Tibial nerve (tissue), 4 donors: Measurements from ENCODE around the gene MSL1. TPM values are rescaled to one million over a fixed set of nuclear protein-coding genes. Genes with fewer than 3 reads are reported as not detected.
"Not testable (repeated sequence)": the region's sequence is repeated elsewhere in the genome, so short reads cannot be mapped to it uniquely, and the experiment has no call there.

Experiments
- DNase-seq, 2 donors: peaks; one replicate each; pipeline ENCODE4 v3.0.0-alpha.2; 2019; ENCODE audit warnings: low spot score in 2 of 2
- H3K27ac ChIP-seq, 4 donors: fragments of 200-600 bp; sonication (generic) in 3 of 4; one replicate each; pipeline ENCODE4 v1.5.1; 2017 to 2019; ENCODE audit warnings: mild to moderate bottlenecking in 1 of 4
- H3K27me3 ChIP-seq, 2 donors: fragments of 200-600 bp; sonication (generic) in 1 of 2; one replicate each; pipeline versions ENCODE4 v1.5.1 to v1.6.0; 2017 to 2019
- H3K36me3 ChIP-seq, 3 donors: fragments of 200-600 bp; sonication (generic); one replicate each; pipeline ENCODE4 v1.5.1; 2018 to 2019
- H3K4me1 ChIP-seq, 4 donors: fragments of 200-600 bp; sonication (generic) in 3 of 4; one replicate each; pipeline ENCODE4 v1.5.1; 2017 to 2019
- H3K4me3 ChIP-seq, 4 donors: fragments of 200-600 bp; sonication (generic) in 3 of 4; one replicate each; pipeline ENCODE4 v1.5.1; 2017 to 2019; ENCODE audit warnings: mild to moderate bottlenecking in 1 of 4, moderate library complexity in 1 of 4
- H3K9me3 ChIP-seq, 4 donors: fragments of 200-600 bp; sonication (generic) in 3 of 4; one replicate each; pipeline ENCODE4 v1.5.1; 2017 to 2019
- CTCF ChIP-seq, 5 experiments: fragments of 200-600 bp in 3 of 5; fragments of 450-650 bp in 2 of 5; sonication (generic) in 3 of 5; IDR thresholded peaks; one replicate each; pipeline ENCODE4 v1.5.1; 2016 to 2019; ENCODE audit warnings: antibody characterized with exemption in 5 of 5, mild to moderate bottlenecking in 3 of 5, moderate library complexity in 2 of 5
- EP300 ChIP-seq, 2 donors: sonication (generic); formaldehyde crosslinking; IDR thresholded peaks; one replicate each; pipeline ENCODE4 v1.6.1; 2017; ENCODE audit warnings: antibody characterized with exemption in 2 of 2, mild to moderate bottlenecking in 1 of 2
- POLR2A ChIP-seq, 2 donors: fragments of 450-650 bp; IDR thresholded peaks; one replicate each; pipeline ENCODE4 v1.6.1; 2017; ENCODE audit warnings: antibody characterized with exemption in 2 of 2, mild to moderate bottlenecking in 2 of 2, moderate library complexity in 2 of 2
- WGBS, 2 donors: methylation state at CpG; one replicate each; pipeline ENCODE4 v1.1.5; 2018; 5-methylcytosine and 5-hydroxymethylcytosine counted together
- total RNA-seq, 4 donors: library from RNA; depleted of rRNA; stranded (reverse); fragments of >200 nt; gene quantifications; one replicate each; pipeline ENCODE4 v1.1.0, GENCODE V29; 2016

MSL1 gene
- total RNA-seq, 4 donors from 2014 or later, result 78.0 to 113 (median 107) TPM

DNA sequence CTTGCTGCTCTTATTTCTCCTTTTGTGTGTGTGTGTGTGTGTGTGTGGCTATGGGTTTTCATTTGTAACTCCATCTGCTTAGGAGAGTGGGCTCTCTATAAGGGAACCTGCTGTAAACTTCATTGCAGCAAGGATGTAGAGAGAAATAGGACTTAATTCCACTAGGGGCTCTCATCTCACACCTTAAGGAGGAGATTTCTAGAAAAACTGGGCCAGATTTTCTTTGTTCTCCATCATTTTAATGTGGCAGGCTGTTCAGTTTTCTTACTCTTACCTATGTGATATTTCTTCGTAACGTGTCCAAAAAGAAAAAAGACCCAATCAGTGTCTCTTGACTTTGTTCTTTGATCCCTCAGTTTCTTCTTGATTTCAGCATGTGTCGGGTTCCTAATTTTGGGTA lies 14.0 kb downstream of the MSL1 start:
- peaks cover 0 to 16% (median 11%) of the 10 kb centered on the region in 4 donors for H3K4me1 ChIP-seq
- no peak for TF ChIP-seq EP300 (IDR thresholded peaks at IDR 0.05)
- no peak for TF ChIP-seq CTCF (IDR thresholded peaks at IDR 0.05)
- TF ChIP-seq POLR2A (IDR thresholded peaks at IDR 0.05), result no peak
- peaks cover 0 to 72% (median 5%) of the 10 kb centered on the region in 3 donors for H3K36me3 ChIP-seq
- peak overlapping the region in 1 of 4 donors; percentile 44 for H3K27ac ChIP-seq
- no peaks in the 10 kb centered on the region for H3K27me3 ChIP-seq
- WGBS, 2 donors, result 87 to 89% methylated on average over 3 of the region's 3 CpGs
- no peak for DNase-seq
- no peak overlapping the region for H3K4me3 ChIP-seq
- no peaks in the 10 kb centered on the region for H3K9me3 ChIP-seq

GRCh38 chr17:40139566-40140058 lies 17.8 kb downstream of the MSL1 start:
- peaks cover 0 to 62% (median 0%) of the 10 kb centered on the region in 3 donors for H3K36me3 ChIP-seq
- no peaks in the 10 kb centered on the region for H3K9me3 ChIP-seq
- peak overlapping the region; percentile 98 to 99 (median 99) for H3K27ac ChIP-seq
- TF ChIP-seq EP300 (IDR thresholded peaks at IDR 0.05), result no peak
- TF ChIP-seq CTCF (IDR thresholded peaks at IDR 0.05), result no peak
- TF ChIP-seq POLR2A (IDR thresholded peaks at IDR 0.05), result no peak
- 11 to 13% methylated on average over 14 of the region's 14 CpGs for WGBS, 2 donors
- no peak for DNase-seq
- peaks cover 0 to 35% (median 20%) of the 10 kb centered on the region in 4 donors for H3K4me1 ChIP-seq
- H3K4me3 ChIP-seq, result peak overlapping the region; percentile 37 to 98 (median 90)
- peaks cover 0 to 2% of the 10 kb centered on the region in 2 donors for H3K27me3 ChIP-seq

DNA sequence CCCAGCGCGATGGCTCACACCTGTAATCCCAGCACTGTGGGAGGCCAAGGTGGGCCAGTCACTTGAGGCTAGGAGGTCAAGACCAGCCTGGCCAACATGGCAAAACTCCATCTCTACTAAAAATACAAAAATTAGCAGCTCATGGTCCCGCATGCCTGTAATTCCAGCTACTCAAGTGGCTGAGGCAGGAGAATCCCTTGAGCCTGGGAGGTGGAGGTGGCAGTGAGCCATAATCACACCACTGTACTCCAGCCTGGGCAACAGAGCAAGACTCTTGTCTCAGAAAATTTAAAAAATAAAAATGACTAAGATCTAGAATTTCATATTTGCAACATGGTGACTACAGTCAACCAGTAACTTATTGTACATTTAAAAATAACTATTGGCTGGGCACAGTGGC lies 21.4 kb downstream of the MSL1 start:
- not testable (repeated sequence) for H3K9me3 ChIP-seq, H3K27me3 ChIP-seq, H3K4me3 ChIP-seq, H3K27ac ChIP-seq, DNase-seq
- peaks cover 0 to 61% (median 20%) of the 10 kb centered on the region in 4 donors for H3K4me1 ChIP-seq
- H3K36me3 ChIP-seq, result peaks cover 0 to 62% (median 0%) of the 10 kb centered on the region in 3 donors
- WGBS, 2 donors, result 87 to 89% methylated on average over 3 of the region's 3 CpGs

DNA sequence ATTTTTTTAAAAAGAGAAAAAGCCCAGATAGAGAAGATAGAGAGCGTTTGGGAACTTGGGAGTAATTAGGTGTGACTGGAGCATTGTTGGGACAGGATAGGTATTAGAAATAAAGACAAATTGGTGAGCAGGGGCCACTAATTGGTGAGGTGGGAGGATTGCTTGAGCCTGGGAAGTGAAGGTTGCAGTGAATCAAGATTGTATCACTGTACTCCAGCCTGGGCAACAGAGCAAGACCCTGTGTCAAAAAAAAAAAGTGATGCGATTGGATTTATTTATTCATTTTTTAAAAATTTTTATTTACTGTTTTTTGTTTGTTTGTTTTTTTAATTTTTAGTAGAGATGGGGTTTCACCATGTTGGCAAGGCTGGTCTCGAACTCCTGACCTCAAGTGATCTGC lies 23.7 kb downstream of the MSL1 start:
- WGBS, 2 donors, result 90 to 91% methylated on average over 3 of the region's 3 CpGs
- TF ChIP-seq EP300 (IDR thresholded peaks at IDR 0.05) (no peak), CTCF (IDR thresholded peaks at IDR 0.05) (no peak), POLR2A (IDR thresholded peaks at IDR 0.05) (no peak)
- peaks cover 0 to 84% (median 0%) of the 10 kb centered on the region in 3 donors for H3K36me3 ChIP-seq
- peaks cover 0 to 2% of the 10 kb centered on the region in 2 donors for H3K27me3 ChIP-seq
- no peak overlapping the region for H3K27ac ChIP-seq
- H3K4me1 ChIP-seq, result peaks cover 0 to 58% (median 9%) of the 10 kb centered on the region in 4 donors
- H3K4me3 ChIP-seq, result no peak overlapping the region
- H3K9me3 ChIP-seq, result no peaks in the 10 kb centered on the region
- DNase-seq, result no peak

DNA sequence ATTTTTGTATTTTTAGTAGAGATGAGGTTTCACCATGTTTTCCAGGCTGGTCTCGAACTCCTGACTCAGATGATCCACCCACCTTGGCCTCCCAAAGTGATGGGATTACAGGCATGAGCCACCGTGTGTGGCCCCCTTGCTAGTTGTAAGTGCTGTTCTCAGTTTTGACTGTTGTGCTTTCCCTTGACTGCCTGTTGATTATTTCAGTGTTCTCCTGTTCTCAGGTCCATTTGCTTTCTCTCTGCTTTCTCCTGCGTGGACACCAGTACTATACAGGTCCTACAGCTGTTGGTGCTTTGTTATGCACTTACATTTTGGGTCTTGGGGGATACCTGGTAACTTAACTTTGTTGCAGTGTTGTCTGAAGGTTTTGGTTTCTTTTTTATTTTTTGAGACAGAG lies 26.8 kb downstream of the MSL1 start:
- TF ChIP-seq CTCF (IDR thresholded peaks at IDR 0.05), result no peak
- no peak for TF ChIP-seq POLR2A (IDR thresholded peaks at IDR 0.05)
- TF ChIP-seq EP300 (IDR thresholded peaks at IDR 0.05), result no peak
- peaks cover 0 to 51% (median 0%) of the 10 kb centered on the region in 4 donors for H3K4me1 ChIP-seq
- H3K27me3 ChIP-seq, result no peaks in the 10 kb centered on the region
- H3K27ac ChIP-seq, result no peak overlapping the region
- no peak overlapping the region for H3K4me3 ChIP-seq
- no peaks in the 10 kb centered on the region for H3K9me3 ChIP-seq
- DNase-seq, result no peak
- WGBS, 2 donors, result 77 to 81% methylated on average over 3 of the region's 3 CpGs
- peaks cover 0 to 96% (median 0%) of the 10 kb centered on the region in 3 donors for H3K36me3 ChIP-seq
